Hematopoietic multipotent progenitor cell treated with erythropoietin and hydrocortisone succinate and interleukin-3 and kit ligand, for 6 days (in vitro differentiated cells): ENCODE data around the gene ARHGAP19.

Experiments
- DNase-seq: peaks from one replicate; pipeline ENCODE4 v3.0.0-alpha.2; 2015

ARHGAP19 gene

DNA sequence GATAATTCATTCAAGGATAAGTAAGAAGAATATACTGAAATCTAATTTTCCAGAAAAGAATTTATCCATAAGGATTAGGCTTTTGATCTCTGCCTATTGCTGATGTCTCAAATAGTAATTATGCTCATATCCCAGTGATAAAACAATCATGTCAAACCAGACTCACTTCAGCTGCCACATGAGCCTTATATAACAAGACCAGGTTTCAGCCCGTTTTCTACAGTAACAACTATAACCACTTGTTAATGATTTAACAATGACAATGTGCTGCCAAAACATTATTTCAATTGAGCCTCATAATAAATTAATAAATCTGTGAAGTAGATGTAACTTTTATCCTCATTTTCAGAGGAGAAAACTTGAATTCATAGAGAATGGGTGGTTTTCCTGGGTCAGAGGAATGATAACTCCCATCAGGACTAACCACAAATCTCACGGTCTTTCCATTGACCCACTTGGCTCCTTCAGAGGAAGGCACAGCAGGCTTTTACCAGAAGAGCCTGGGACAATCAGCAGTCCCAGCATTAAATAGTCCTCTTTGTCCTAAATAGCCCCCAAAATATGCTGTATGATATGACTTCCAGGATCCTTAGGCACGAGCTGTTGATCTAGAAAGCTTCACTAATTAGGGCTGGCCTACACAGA is 64.2 kb downstream of the ARHGAP19 start:
- no peak for DNase-seq

GRCh38 chr10:97226398-97226797 is 66.0 kb downstream of the ARHGAP19 start:
- DNase-seq: no peak

- DNase-seq: peak; percentile 27
Observed at GRCh38 chr10:97224483-97225435, 67.7 kb downstream of the ARHGAP19 start.

DNA sequence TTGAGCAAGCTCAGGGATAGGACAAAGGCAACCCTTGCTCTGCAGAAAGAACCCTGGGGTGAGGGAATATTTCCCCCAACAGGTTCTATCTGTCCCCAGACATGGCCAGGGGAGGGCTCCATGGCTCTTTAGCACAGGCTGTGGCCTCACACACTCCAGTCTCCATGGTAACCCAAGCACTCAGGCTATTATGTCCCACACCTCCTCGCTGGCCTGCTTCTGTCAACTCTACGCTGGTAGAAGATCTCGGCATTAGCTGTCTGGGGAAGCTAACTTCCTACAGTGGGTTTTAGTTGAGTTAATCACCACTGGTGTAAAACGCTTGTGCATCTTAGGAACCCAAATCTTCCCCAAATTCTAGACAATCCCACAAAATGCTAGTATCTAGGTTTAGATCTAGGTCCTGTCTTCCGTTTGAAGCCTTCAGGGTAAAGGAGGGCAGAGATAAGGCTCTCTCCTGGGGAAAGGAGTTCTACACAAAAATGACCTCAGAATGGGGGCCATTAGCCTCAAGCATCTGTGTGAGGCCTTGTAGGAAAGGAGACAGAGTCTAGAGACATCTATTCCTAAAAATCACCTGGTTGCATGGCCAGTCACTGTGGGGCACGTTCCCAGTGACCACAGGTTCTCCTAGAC is 70.0 kb downstream of the ARHGAP19 start:
- peak; percentile 32 for DNase-seq

DNA sequence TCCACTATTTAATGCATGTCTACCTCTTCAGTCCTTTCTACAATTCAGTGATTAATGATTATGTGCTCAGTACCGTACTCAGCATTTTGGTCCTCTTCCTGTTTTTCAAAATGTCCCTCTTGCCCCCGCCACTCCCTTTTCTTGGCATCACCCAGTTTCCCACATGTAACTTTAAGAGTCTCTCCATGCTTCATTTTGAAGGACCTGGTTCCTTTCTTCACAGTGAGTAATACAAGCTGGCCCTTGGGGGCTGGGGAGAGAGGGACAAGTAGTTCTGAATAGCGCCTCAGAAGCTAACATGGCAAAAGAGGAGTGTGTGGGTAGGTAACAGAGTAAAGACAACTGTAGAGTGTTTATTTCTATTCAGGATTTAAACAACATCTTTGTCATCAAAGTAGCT is 72.1 kb downstream of the ARHGAP19 start:
- no peak for DNase-seq

- peak; percentile 22 for DNase-seq
Observed at GRCh38 chr10:97217299-97217698, 75.1 kb downstream of the ARHGAP19 start.

DNA sequence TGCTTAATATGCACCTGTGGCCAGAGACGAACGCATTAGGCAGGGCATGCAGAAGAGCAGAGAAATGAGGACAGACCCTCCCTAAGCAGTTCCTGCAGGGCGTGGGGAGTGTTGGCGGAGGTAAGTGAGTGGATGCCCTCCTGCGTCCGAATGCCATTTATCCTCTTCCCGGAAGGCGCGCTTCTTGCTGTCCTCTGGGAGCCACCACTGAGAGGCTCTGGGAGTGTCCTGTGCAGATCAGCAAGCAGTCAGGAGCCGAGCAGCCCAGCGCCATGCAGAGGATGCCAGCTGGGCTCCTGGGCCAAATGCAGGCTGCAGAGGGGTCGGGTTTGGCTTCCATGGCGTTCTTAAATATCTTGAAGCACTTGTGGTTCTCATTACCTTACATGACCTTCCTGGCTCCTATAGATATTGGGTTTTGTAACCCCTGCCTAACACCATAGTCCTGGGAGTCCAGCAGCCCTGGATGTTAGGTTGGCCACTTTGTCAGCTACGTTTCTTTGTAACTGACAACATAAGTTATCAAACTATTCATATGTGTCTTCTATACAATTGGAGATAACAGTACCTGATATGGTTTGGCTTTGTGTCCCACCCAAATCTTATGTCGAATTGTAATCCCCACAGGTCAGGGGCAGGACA is 76.7 kb downstream of the ARHGAP19 start:
- peak; percentile 64 for DNase-seq

GRCh38 chr10:97213431-97213830 is 79.0 kb downstream of the ARHGAP19 start:
- DNase-seq: no peak

DNA sequence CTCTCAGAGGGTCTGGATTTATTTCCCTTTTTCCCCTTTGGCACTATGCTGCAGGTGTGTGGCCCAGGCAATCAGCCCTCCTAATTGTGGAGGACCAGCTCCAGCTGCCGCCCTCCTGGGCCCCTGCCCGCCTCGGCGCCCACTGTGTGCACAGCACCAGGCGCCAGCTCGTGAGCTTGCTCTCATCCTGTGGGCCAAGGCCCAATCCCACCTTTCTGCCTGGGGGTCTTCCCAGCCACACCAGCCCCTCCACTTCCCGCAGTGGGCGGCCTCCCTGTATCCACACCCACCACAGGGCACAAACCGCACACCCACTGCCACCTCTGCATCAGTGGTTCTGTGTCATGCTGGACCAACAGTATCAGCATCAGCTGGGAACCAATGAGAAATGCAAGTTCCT is 81.2 kb downstream of the ARHGAP19 start:
- no peak for DNase-seq

DNA sequence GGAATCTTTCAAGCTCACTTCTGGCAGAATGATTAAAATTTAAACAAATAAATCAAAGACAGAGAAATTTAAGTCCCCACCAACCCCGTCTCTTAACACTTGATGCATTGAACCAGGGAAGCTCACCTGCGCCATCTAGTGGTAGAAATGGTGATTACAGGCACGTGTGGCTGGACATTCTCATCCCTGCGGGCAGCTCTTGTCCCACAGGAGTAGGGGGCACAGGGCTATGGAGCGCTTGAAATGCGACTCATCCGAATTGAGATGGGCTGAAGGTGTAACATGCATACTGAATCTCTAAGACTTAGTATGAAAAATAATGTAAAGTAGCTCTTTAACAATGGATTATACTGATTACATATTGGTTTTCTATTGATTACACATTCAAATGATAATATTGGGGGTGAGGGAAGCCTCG is 81.9 kb downstream of the ARHGAP19 start:
- DNase-seq: peak; percentile 77

DNA sequence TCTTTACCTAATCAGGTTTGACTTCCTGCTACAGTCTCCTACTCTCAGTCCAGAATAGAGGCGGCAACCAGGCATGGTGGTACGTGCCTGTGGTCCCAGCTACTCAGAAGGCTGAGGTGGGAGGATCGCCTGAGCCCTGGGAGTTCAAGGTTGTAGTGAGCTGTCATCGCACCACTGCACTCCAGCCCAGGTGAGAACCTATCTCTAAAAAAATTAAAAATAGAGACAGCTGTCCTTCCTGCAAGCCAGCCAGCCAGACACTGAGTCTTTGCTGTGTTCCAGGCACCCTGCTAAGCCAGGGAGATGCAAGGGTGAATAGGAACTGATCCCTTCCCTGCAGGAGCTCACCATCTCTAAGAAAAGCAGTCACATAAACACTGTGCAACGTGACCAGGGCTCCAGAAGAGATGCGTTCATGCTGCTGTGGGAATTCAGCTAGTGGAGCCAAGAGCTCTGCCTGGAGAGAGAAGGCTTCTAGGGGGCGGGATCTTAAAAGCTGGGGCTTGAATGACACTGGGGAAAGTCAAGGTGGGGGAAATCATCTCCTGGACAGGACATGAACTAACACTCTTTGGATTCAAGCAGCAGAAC is 84.6 kb downstream of the ARHGAP19 start:
- no peak for DNase-seq

DNA sequence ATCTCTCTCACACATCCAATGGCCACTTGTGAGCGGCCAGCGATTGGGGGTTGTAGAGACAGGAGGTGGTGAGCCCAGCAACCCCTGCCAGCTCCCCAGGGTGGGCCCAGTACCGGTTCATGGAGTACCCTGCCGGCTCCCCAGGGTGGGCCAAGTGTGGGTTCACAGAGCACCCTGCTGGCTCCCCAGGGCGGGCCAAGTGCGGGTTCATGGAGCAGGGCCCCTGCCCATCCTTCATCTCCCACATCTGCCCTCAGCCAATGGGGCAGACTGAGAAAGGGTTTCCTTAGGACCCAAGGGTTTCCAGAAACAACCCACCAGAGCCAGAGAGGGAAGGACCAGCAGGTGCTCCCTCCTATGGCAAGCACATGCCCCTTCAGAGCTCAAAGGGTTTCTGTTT is 85.3 kb downstream of the ARHGAP19 start:
- no peak for DNase-seq

GRCh38 chr10:97204826-97205679 is 87.4 kb downstream of the ARHGAP19 start:
- no peak for DNase-seq

GRCh38 chr10:97203220-97203619 is 89.2 kb downstream of the ARHGAP19 start:
- DNase-seq: no peak

- DNase-seq: no peak
Observed at GRCh38 chr10:97200616-97201015, 91.8 kb downstream of the ARHGAP19 start.

DNA sequence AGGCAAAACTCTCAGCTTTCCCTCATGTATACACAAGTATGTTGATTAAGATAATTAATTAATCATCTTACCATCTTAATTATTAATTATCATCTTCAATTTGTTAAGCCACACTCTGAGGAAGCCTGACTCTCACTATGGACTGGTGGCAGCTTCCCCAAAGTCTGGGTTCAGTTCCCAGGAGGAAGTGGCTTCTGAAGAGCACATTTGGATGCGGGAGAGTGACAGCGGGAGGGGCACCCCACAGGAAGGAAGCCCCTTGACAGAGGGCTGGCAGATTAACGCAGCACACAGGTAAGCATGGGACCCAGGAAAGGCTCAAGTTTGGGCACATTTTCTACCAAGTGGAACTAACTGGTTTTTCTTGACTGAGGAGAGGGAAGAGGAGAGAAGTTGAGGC is 93.3 kb downstream of the ARHGAP19 start:
- no peak for DNase-seq

- DNase-seq: no peak
Observed at GRCh38 chr10:97197030-97197500, 95.4 kb downstream of the ARHGAP19 start.

DNA sequence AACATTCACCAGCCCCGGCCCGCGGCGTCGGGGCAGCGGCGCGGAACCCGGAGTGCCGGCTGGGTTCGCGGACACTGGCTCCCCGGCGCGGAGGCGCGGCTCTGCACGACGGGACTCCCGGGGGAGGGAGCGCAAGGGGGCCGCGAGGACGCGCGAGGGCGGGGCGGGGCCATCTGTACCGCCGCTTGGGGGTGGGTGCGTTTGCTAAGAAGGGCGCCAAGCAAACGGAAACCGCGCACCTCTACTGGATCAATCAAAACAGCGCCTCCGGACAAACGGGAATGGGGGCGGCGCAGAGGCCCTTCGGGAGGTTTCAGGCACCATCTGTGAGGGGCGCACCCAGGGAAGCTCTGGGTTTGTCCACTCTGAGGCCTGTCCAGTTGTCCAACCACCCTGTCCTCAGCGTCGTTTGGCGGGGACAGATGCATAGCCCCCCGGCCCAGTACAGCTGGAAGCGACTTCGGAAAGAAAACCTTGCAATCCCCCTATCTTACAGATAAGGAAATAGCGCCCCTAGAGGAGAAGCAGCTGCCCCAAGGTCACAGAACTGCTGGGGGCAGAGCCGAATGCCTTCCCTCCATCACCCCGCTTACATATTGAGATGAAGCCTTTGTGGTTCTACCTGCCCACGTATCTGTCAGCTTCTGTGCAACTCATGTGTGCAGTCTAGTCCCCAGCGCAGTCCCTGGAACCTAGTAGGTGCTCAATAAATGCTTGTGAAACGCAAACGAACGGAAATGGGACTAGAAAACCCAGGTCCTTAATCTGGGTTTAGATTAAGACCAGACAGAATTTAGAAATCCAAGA is 96.0 kb downstream of the ARHGAP19 start:
- peak; percentile 95 for DNase-seq

DNA sequence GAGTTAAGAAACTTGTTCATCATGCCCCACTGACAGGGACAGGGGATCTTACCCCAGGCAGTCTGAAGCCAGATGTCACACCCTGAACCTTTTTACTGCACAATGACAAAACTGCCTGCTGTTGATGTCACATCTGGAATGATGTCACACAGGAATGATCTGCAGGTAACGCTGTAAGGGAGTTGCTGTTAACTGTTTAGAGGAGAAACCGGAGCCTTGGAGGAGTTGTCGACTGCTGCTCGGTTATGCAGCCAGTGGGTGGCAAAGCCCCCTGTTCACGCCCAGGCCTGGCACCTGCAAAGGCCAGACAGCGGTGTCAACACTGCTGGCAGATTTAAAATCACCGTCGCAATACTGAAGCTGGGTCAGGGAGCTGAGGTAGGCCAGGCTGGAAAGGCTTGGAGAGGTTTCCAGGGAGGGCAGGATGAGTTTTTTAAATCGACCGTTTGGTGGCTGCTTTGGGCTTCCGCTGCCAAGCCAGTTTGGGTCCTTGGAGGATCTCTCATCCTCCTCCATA is 96.7 kb downstream of the ARHGAP19 start:
- no peak for DNase-seq

DNA sequence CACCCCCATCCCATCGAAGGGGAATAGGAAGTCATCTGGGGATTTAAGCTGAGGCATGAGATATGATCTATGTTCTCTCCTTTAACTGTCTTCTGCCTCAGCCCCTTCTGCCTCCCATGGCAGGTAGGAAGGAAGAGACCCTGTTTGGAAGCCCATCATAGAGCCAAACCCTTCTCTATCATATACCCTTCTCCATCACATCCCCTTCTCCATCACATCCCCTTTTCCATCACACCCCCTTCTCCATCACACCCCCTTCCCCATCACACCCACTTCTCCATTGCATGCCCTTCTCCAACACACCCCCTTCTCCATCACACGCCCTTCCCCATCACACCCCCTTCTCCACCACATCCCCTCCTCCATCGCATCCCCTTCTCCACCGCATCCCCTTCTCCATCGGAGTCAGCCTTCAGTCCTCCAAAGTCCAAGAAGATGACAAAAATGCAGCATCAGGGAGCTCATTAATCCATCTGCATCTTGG is 99.4 kb downstream of the ARHGAP19 start:
- DNase-seq: no peak
